MCF 10A (cell line): Measurements from ENCODE around the gene NUP98. TPM values are rescaled to one million over a fixed set of nuclear protein-coding genes. Genes with fewer than 3 reads are reported as not detected.

Source experiments
- Bru-seq: library from RNA; stranded (reverse); fragments of 400-500 nt; gene quantifications from one replicate; lab custom pipeline; 2021; lab: Mats Ljungman, UMichigan
- BruChase-seq, 2 experiments: library from RNA; stranded (reverse); fragments of 400-500 nt; gene quantifications; one replicate each; lab custom pipeline; 2021; lab: Mats Ljungman, UMichigan
- BruUV-seq: library from RNA; stranded (reverse); fragments of 400-500 nt; replicated peaks from 2 replicates; lab custom pipeline; 2021; lab: Mats Ljungman, UMichigan
- CTCF ChIA-PET: fragments of 300-600 bp; sonication (Branson Sonifier 250); formaldehyde crosslinking; extraction: SDS; loops from one replicate; lab custom pipeline; 2021; ENCODE audit warnings: antibody characterized with exemption, inconsistent platforms; lab: Yijun Ruan, JAX
- POLR2A ChIA-PET: fragments of 300-600, 350-650 bp; sonication (Branson Sonifier 250); formaldehyde crosslinking; extraction: SDS; loops from one replicate; lab custom pipeline; 2020; ENCODE audit warnings: antibody characterized with exemption, inconsistent platforms; lab: Yijun Ruan, JAX
- DNase-seq: peaks from one replicate; pipeline ENCODE4 v3.0.0-alpha.2; 2018; ENCODE audit not compliant: unreplicated experiment
- H3K27ac Mint-ChIP-seq: one replicate; pipeline ENCODE4 v1.8.0; 2022; ENCODE audit warnings: mild to moderate bottlenecking, low read depth, mixed read lengths; ENCODE audit not compliant: unreplicated experiment
- H3K27me3 Mint-ChIP-seq: one replicate; pipeline ENCODE4 v1.8.0; 2022; ENCODE audit warnings: mixed read lengths; ENCODE audit not compliant: insufficient read depth, unreplicated experiment
- H3K36me3 Mint-ChIP-seq: one replicate; pipeline ENCODE4 v1.8.0; 2022; ENCODE audit warnings: mild to moderate bottlenecking, moderate library complexity, mixed read lengths; ENCODE audit not compliant: insufficient read depth, unreplicated experiment
- H3K4me1 Mint-ChIP-seq: one replicate; pipeline ENCODE4 v1.8.0; 2022; ENCODE audit warnings: mixed read lengths; ENCODE audit not compliant: insufficient read depth, unreplicated experiment
- H3K4me3 Mint-ChIP-seq: one replicate; pipeline ENCODE4 v1.8.0; 2022; ENCODE audit warnings: mild to moderate bottlenecking, moderate library complexity, mixed read lengths; ENCODE audit not compliant: unreplicated experiment
- H3K9me3 Mint-ChIP-seq: one replicate; pipeline ENCODE4 v1.8.0; 2022; ENCODE audit warnings: mixed read lengths; ENCODE audit not compliant: unreplicated experiment
- intact Hi-C: fragments of 100-400 bp; cut with micrococcal nuclease; formaldehyde crosslinking; loops from 2 replicates; pipeline ENCODE4 v1.14.1; 2022
- long read RNA-seq: library from polyadenylated mRNA; stranded (forward); transcript quantifications from one replicate; pipeline ENCODE4 v2.0.0, GENCODE V29; 2022
- total RNA-seq: library from RNA; stranded (reverse); gene quantifications from 2 replicates; pipeline ENCODE4 v1.2.3, GENCODE V29; 2022
- TF ChIP-seq, protein P1 (sequence below): fragments of 200-600 bp; IDR thresholded peaks from one replicate; pipeline ENCODE4 v1.8.0; 2022; ENCODE audit warnings: antibody characterized with exemption, mild to moderate bottlenecking; ENCODE audit not compliant: unreplicated experiment

Gene NUP98
- total RNA-seq (79.4 and 83.7 TPM in 2 replicates), Bru-seq, nascent RNA (percentile 88 among the genes with signal in this experiment), BruChase-seq, experiment 1, labeled RNA remaining after a 6-hour chase (percentile 90 among the genes with signal in this experiment), BruChase-seq, experiment 2, labeled RNA remaining after a 2-hour chase (percentile 88 among the genes with signal in this experiment)
- long read RNA-seq, full-length matches to known transcripts: 39 of 101 reads
- long read RNA-seq, partial matches to known transcripts: 31 of 101 reads
- long read RNA-seq, other reads (novel, unspliced or antisense): 31 of 101 reads

DNA sequence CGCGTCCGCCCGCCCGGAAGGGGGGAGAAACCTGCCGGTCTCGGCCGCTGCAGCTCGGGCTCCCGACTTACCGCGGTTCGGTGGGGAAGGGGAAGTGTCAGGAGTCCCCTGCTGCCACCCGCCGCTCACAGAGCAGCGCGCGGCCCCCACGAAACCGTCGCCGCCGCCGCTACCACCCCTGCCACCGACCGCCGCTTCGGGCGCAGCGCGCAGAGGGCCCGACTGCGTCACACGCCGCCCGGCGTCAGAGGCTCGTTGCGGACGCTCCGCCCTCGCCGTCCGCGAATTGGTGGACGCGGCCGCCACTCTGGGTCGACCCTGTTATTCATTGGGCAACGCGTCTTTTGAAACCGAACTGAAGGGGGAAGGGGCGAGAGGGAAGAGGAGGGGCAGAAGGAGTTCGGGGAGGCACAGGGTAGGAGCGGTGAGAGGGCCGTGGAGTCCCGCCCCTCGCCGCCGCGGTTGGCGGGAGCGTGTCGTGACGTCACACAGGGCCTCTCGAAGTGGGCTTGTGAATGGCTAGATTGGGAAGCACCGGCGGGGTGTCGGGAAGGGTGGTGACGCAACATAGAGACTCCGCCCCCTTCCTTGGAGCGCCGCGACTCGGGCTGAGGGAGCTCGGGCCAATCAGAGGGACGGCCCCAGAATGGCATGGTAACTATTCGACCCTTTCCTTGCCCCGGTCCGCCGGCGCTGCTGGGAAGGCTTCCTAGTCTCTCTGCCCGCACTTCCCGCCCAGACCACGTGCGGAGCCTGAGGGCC is at the start of gene NUP98:
Gene NUP98, minus strand, starts transcription at position 226 of the 762 bp plus-strand sequence. CDS start 15,437 bp downstream, outside the sequence.
- TF ChIP-seq, protein P1, sequence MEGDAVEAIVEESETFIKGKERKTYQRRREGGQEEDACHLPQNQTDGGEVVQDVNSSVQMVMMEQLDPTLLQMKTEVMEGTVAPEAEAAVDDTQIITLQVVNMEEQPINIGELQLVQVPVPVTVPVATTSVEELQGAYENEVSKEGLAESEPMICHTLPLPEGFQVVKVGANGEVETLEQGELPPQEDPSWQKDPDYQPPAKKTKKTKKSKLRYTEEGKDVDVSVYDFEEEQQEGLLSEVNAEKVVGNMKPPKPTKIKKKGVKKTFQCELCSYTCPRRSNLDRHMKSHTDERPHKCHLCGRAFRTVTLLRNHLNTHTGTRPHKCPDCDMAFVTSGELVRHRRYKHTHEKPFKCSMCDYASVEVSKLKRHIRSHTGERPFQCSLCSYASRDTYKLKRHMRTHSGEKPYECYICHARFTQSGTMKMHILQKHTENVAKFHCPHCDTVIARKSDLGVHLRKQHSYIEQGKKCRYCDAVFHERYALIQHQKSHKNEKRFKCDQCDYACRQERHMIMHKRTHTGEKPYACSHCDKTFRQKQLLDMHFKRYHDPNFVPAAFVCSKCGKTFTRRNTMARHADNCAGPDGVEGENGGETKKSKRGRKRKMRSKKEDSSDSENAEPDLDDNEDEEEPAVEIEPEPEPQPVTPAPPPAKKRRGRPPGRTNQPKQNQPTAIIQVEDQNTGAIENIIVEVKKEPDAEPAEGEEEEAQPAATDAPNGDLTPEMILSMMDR: no peak
- Mint-ChIP-seq H3K9me3 (no peaks in the 10 kb centered on the region), H3K27me3 (no peaks in the 10 kb centered on the region), H3K27ac (peak within 1 kb of the TSS; percentile 93), H3K4me1 (peaks cover 9% of the 10 kb centered on the region), H3K36me3 (peaks cover 37% of the 10 kb centered on the region), H3K4me3 (peak within 1 kb of the TSS; percentile 86)
- ChIA-PET CTCF (interaction anchor here (0.9 to 4.1 kb wide), 2 partner anchors 12 to 15 kb away, joined by 7 to 43 read pairs; partner anchors contain the start of gene PGAP2), POLR2A (interaction anchor here (0.6 to 5.4 kb wide), 19 partner anchors 8 to 297 kb away, joined by 3 to 61 read pairs (median 4); partner anchors contain the start of genes PGAP2, RHOG and STIM1)
- peak; percentile 100 for DNase-seq
- intact Hi-C loops: loop anchor here (1.0 kb wide), 1 partner anchor 44 kb away; no protein-coding TSS in a partner anchor
- no TSS peak for BruUV-seq

- Mint-ChIP-seq H3K4me1 (no peaks in the 10 kb centered on the region), H3K4me3 (no peak overlapping the region), H3K36me3 (no peaks in the 10 kb centered on the region), H3K27ac (no peak overlapping the region), H3K27me3 (peaks cover 10% of the 10 kb centered on the region), H3K9me3 (no peaks in the 10 kb centered on the region)
- CTCF ChIA-PET: interaction anchor here (0.6 to 20.5 kb wide), 4 partner anchors 9 to 249 kb away, joined by 3 to 1105 read pairs (median 6); partner anchors contain the start of genes RRM1 and STIM1
- intact Hi-C loops: no loop called here
- TF ChIP-seq, protein P1: no peak
- DNase-seq: no peak
- BruUV-seq: no TSS peak
- POLR2A ChIA-PET: interaction anchor here (0.6 to 1.2 kb wide), 2 partner anchors 223 to 228 kb away, joined by 3 to 4 read pairs; no protein-coding TSS in a partner anchor
These were observed 48.3 kb upstream of the NUP98 start for GRCh38 chr11:3845670-3846069.

DNA sequence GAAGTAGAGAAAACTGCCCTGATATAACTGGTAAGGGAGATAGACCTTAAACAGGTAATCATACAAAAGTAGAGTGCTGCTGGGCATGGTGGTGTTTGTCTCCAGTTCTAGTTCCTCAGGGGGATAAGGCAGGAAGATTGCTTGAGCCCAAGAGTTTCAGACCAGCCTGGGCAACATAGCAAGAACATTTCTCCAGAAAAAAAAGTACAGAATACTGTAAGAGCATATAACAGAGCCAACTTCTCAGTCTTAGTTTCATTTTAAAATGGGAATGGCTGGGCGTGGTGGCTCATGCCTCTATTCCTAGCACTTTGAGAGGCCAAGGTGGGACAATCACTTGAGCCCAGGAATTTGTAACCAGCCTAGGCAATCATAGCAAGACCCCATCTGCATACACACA is 47.9 kb upstream of the NUP98 start:
- Mint-ChIP-seq H3K36me3 (no peaks in the 10 kb centered on the region), H3K27me3 (peaks cover 10% of the 10 kb centered on the region), H3K9me3 (no peaks in the 10 kb centered on the region), H3K4me1 (no peaks in the 10 kb centered on the region), H3K4me3 (no peak overlapping the region), H3K27ac (no peak overlapping the region)
- no peak for DNase-seq
- TF ChIP-seq, protein P1: no peak
- CTCF ChIA-PET: interaction anchor here (0.6 to 20.5 kb wide), 5 partner anchors 9 to 249 kb away, joined by 3 to 1105 read pairs (median 10); partner anchors contain the start of genes RRM1 and STIM1
- intact Hi-C loops: no loop called here
- no TSS peak for BruUV-seq
- POLR2A ChIA-PET: interaction anchor here (0.6 to 1.2 kb wide), 2 partner anchors 224 to 228 kb away, joined by 3 to 4 read pairs; no protein-coding TSS in a partner anchor
